OCI-LY3 (cell line): ENCODE measurements around the gene TBX2.

Experiments
- EZH2phosphoT487 ChIP-seq: fragments of 200-600 bp; shearing (Covaris generic); IDR thresholded peaks from 2 replicates; pipeline ENCODE4 v1.6.1; 2018; ENCODE audit warnings: antibody characterized with exemption, mixed run types, low read depth
- TF ChIP-seq, protein P1 (sequence below): fragments of 200-600, 300-600 bp; sonication (generic); IDR thresholded peaks from 2 replicates; pipeline ENCODE4 v1.5.1; 2014; ENCODE audit warnings: antibody characterized with exemption, low read length, low read depth

DNA sequence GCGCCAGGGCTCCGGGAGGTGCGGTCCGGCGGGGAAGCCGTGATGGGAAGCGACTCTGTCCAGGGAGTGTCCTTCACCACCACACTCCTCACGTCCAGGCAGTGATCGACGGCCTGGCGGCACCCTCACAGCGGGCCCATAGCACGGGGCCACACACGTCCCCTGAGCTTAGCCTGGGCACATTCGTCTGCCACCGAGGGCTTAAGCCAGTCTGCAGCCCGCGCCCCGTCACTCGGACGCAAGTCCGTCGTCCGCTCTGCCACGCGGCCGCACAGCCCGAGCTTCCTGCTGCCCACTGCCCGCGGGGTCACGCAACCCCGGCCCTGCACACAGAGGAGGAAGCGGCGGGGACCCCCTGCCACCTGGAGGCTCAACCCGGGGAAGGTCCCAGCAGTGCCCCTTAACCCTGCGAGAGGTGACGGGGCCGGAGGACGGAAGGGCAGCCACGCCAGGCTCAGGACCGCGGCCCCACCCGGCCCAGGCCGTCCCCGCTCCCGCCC is 3.0 kb upstream of the TBX2 start:
- TF ChIP-seq, protein P1, sequence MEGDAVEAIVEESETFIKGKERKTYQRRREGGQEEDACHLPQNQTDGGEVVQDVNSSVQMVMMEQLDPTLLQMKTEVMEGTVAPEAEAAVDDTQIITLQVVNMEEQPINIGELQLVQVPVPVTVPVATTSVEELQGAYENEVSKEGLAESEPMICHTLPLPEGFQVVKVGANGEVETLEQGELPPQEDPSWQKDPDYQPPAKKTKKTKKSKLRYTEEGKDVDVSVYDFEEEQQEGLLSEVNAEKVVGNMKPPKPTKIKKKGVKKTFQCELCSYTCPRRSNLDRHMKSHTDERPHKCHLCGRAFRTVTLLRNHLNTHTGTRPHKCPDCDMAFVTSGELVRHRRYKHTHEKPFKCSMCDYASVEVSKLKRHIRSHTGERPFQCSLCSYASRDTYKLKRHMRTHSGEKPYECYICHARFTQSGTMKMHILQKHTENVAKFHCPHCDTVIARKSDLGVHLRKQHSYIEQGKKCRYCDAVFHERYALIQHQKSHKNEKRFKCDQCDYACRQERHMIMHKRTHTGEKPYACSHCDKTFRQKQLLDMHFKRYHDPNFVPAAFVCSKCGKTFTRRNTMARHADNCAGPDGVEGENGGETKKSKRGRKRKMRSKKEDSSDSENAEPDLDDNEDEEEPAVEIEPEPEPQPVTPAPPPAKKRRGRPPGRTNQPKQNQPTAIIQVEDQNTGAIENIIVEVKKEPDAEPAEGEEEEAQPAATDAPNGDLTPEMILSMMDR = no peak
- TF ChIP-seq EZH2phosphoT487 = no peak
